CD4-positive, alpha-beta memory T cell (primary cell): Measurements from ENCODE around the gene RBBP7. TPM values are rescaled to one million over a fixed set of nuclear protein-coding genes. Genes with fewer than 3 reads are reported as not detected.

Experiments
- CTCF ChIA-PET: fragments of 350-600 bp; sonication (Branson Sonifier 250); formaldehyde crosslinking; loops from one replicate; lab custom pipeline; 2021; ENCODE audit warnings: inconsistent platforms; ENCODE audit not compliant: partially characterized antibody; lab: Charles Lee
- POLR2A ChIA-PET: fragments of 350-600 bp; sonication (Branson Sonifier 250); formaldehyde crosslinking; loops from one replicate; lab custom pipeline; 2021; ENCODE audit not compliant: partially characterized antibody; lab: Charles Lee
- DNase-seq, 5 donors: peaks; one replicate each; pipeline versions ENCODE4 v3.0.0 to v3.0.0-alpha.2; 2020 to 2022; ENCODE audit warnings: mixed read lengths in 1 of 5
- H3K27ac ChIP-seq: one replicate; pipeline ENCODE4 v1.7.0; 2013; ENCODE audit warnings: low read depth, low read length
- H3K27me3 ChIP-seq: 2 replicates; pipeline ENCODE4 v1.7.0; 2013; ENCODE audit warnings: mild to moderate bottlenecking, low read length, moderate library complexity; ENCODE audit not compliant: insufficient read depth
- H3K36me3 ChIP-seq: 2 replicates; pipeline ENCODE4 v1.7.0; 2013; ENCODE audit warnings: mild to moderate bottlenecking, low read length, moderate library complexity; ENCODE audit not compliant: insufficient read depth
- H3K4me1 ChIP-seq: 2 replicates; pipeline ENCODE4 v1.7.0; 2013; ENCODE audit warnings: mild to moderate bottlenecking, low read length, moderate library complexity; ENCODE audit not compliant: insufficient read depth
- H3K4me3 ChIP-seq, 2 donors: one replicate each; pipeline ENCODE4 v1.7.0; 2013; ENCODE audit warnings: low read length in 2 of 2, mild to moderate bottlenecking in 1 of 2
- H3K9me3 ChIP-seq, 2 donors: one replicate each; pipeline ENCODE4 v1.7.0; 2013; ENCODE audit warnings: low read length in 2 of 2, control low read depth in 1 of 2; ENCODE audit not compliant: control insufficient read depth in 1 of 2
- H3K27ac Mint-ChIP-seq, 7 donors: one replicate each; pipeline ENCODE4 v1.8.0; 2020 to 2021; ENCODE audit warnings: mixed read lengths in 7 of 7, mild to moderate bottlenecking in 6 of 7, inconsistent platforms in 3 of 7, moderate library complexity in 3 of 7
- H3K27me3 Mint-ChIP-seq, 2 donors: one replicate each; pipeline ENCODE4 v1.8.0; 2020 to 2021; ENCODE audit warnings: mixed read lengths in 2 of 2
- H3K36me3 Mint-ChIP-seq, 2 donors: one replicate each; pipeline ENCODE4 v1.8.0; 2020 to 2021; ENCODE audit warnings: mixed read lengths in 2 of 2, inconsistent platforms in 1 of 2, mild to moderate bottlenecking in 1 of 2
- H3K4me1 Mint-ChIP-seq, 4 donors: one replicate each; pipeline ENCODE4 v1.8.0; 2020 to 2021; ENCODE audit warnings: mixed read lengths in 4 of 4, mild to moderate bottlenecking in 1 of 4
- H3K4me3 Mint-ChIP-seq, 8 donors: one replicate each; pipeline ENCODE4 v1.8.0; 2020 to 2021; ENCODE audit warnings: mixed read lengths in 8 of 8, mild to moderate bottlenecking in 7 of 8, moderate library complexity in 6 of 8, inconsistent platforms in 3 of 8
- H3K9me3 Mint-ChIP-seq, 8 donors: one replicate each; pipeline ENCODE4 v1.8.0; 2020 to 2021; ENCODE audit warnings: mixed read lengths in 8 of 8, mild to moderate bottlenecking in 5 of 8, inconsistent platforms in 3 of 8, moderate library complexity in 1 of 8
- intact Hi-C: fragments of 100-400 bp; cut with micrococcal nuclease; formaldehyde crosslinking; loops from one replicate; pipeline ENCODE4 v1.15.1; 2023
- polyA plus RNA-seq, 2 donors: library from polyadenylated mRNA; unstranded; fragments of 300-500 nt; fragmentation: Illumina TruSeq; gene quantifications; one replicate each; pipeline ENCODE4 v1.2.3, GENCODE V29; 2021
- total RNA-seq, 2 experiments: library from RNA; stranded (reverse); gene quantifications; one replicate each; pipeline ENCODE4 v1.2.3, GENCODE V29; 2021

The RBBP7 gene
- total RNA-seq, result 10 to 100 TPM; 90.5 to 97.4 TPM
- polyA plus RNA-seq, result 100 to 1,000 TPM; 126 to 172 TPM

GRCh38 chrX:16870095-16870861, at the start of gene RBBP7:
TSS of gene RBBP7 (minus strand) at chrX:16870362. CDS start at chrX:16870053, 309 bp downstream.
- POLR2A ChIA-PET, result interaction anchor here (1.0 to 4.4 kb wide), 2 partner anchors 12 to 151 kb away, joined by 3 to 44 read pairs; partner anchors contain the start of gene SYAP1
- Histone ChIP-seq H3K27ac (peak within 1 kb of the TSS; percentile 77), H3K9me3 (no peaks in the 10 kb centered on the region), H3K27me3 (no peaks in the 10 kb centered on the region), H3K36me3 (no peaks in the 10 kb centered on the region), H3K4me1 (peaks cover 40% of the 10 kb centered on the region), H3K4me3 (peak within 1 kb of the TSS; percentile 57 to 65)
- Mint-ChIP-seq H3K36me3 (peaks cover 0 to 18% of the 10 kb centered on the region in 2 donors), H3K4me1 (peaks cover 25 to 45% (median 32%) of the 10 kb centered on the region in 4 donors), H3K9me3 (peaks cover 0 to 2% (median 0%) of the 10 kb centered on the region in 8 donors), H3K27ac (peak within 1 kb of the TSS; percentile 91 to 99 (median 98)), H3K27me3 (peaks cover 2 to 7% of the 10 kb centered on the region in 2 donors), H3K4me3 (peak within 1 kb of the TSS; percentile 94 to 98 (median 96))
- DNase-seq, result peak; percentile 91 to 98 (median 96)
- intact Hi-C loops, result loop anchor here (1.0 to 5.0 kb wide), 4 partner anchors 77 to 1195 kb away; partner anchors contain the start of genes REPS2, SYAP1 and TXLNG
- CTCF ChIA-PET, result interaction anchor here (6.6 kb wide), 1 partner anchor 14 kb away, joined by 53 read pairs; no protein-coding TSS in a partner anchor

GRCh38 chrX:16918979-16919378, 48.8 kb upstream of the RBBP7 start:
- no peak overlapping the region for H3K27ac Mint-ChIP-seq
- Histone ChIP-seq H3K27me3 (no peaks in the 10 kb centered on the region), H3K36me3 (no peaks in the 10 kb centered on the region), H3K9me3 (no peaks in the 10 kb centered on the region), H3K4me3 (no peak overlapping the region), H3K4me1 (no peaks in the 10 kb centered on the region), H3K27ac (no peak overlapping the region)
- ChIA-PET POLR2A (no interaction called here), CTCF (no interaction called here)
- peaks cover 0 to 4% (median 0%) of the 10 kb centered on the region in 8 donors for H3K9me3 Mint-ChIP-seq
- H3K4me3 Mint-ChIP-seq, result no peak overlapping the region
- no peaks in the 10 kb centered on the region for H3K36me3 Mint-ChIP-seq
- H3K27me3 Mint-ChIP-seq, result peaks cover 0 to 9% of the 10 kb centered on the region in 2 donors
- no peaks in the 10 kb centered on the region for H3K4me1 Mint-ChIP-seq
- DNase-seq, result no peak
- intact Hi-C loops, result no loop called here

GRCh38 chrX:16917120-16917519, 47.0 kb upstream of the RBBP7 start:
- Mint-ChIP-seq H3K27ac (no peak overlapping the region), H3K4me1 (no peaks in the 10 kb centered on the region), H3K36me3 (no peaks in the 10 kb centered on the region), H3K27me3 (peaks cover 0 to 5% of the 10 kb centered on the region in 2 donors), H3K9me3 (peaks cover 0 to 4% (median 0%) of the 10 kb centered on the region in 8 donors), H3K4me3 (no peak overlapping the region)
- no peaks in the 10 kb centered on the region for H3K9me3 ChIP-seq
- no peak overlapping the region for H3K4me3 ChIP-seq
- H3K4me1 ChIP-seq, result no peaks in the 10 kb centered on the region
- no peaks in the 10 kb centered on the region for H3K27me3 ChIP-seq
- POLR2A ChIA-PET, result no interaction called here
- no peaks in the 10 kb centered on the region for H3K36me3 ChIP-seq
- H3K27ac ChIP-seq, result no peak overlapping the region
- intact Hi-C loops, result no loop called here
- no peak for DNase-seq
- CTCF ChIA-PET, result no interaction called here

- Mint-ChIP-seq H3K4me1 (no peaks in the 10 kb centered on the region), H3K36me3 (no peaks in the 10 kb centered on the region), H3K27ac (no peak overlapping the region), H3K9me3 (peaks cover 0 to 4% (median 0%) of the 10 kb centered on the region in 8 donors), H3K4me3 (no peak overlapping the region), H3K27me3 (peaks cover 0 to 4% of the 10 kb centered on the region in 2 donors)
- H3K9me3 ChIP-seq, result no peaks in the 10 kb centered on the region
- H3K4me1 ChIP-seq, result no peaks in the 10 kb centered on the region
- no peaks in the 10 kb centered on the region for H3K27me3 ChIP-seq
- H3K4me3 ChIP-seq, result no peak overlapping the region
- no peaks in the 10 kb centered on the region for H3K36me3 ChIP-seq
- no peak overlapping the region for H3K27ac ChIP-seq
- intact Hi-C loops, result no loop called here
- CTCF ChIA-PET, result no interaction called here
- POLR2A ChIA-PET, result no interaction called here
- DNase-seq, result no peak
Measured at GRCh38 chrX:16916561-16916960, 46.4 kb upstream of the RBBP7 start.

GRCh38 chrX:16914058-16914457, 43.9 kb upstream of the RBBP7 start:
- Histone ChIP-seq H3K9me3 (no peaks in the 10 kb centered on the region), H3K27ac (no peak overlapping the region), H3K27me3 (no peaks in the 10 kb centered on the region), H3K36me3 (no peaks in the 10 kb centered on the region), H3K4me3 (no peak overlapping the region), H3K4me1 (no peaks in the 10 kb centered on the region)
- Mint-ChIP-seq H3K4me3 (no peak overlapping the region), H3K27me3 (peaks cover 0 to 3% of the 10 kb centered on the region in 2 donors), H3K27ac (no peak overlapping the region), H3K36me3 (no peaks in the 10 kb centered on the region), H3K9me3 (peaks cover 0 to 5% (median 0%) of the 10 kb centered on the region in 8 donors), H3K4me1 (no peaks in the 10 kb centered on the region)
- DNase-seq, result no peak
- intact Hi-C loops, result no loop called here
- POLR2A ChIA-PET, result no interaction called here
- CTCF ChIA-PET, result no interaction called here

GRCh38 chrX:16910376-16910775, 40.2 kb upstream of the RBBP7 start:
- ChIA-PET POLR2A (interaction anchor here (0.5 kb wide), 1 partner anchor 37 kb away, joined by 3 read pairs; no protein-coding TSS in a partner anchor), CTCF (no interaction called here)
- no peaks in the 10 kb centered on the region for H3K9me3 ChIP-seq
- Mint-ChIP-seq H3K4me3 (no peak overlapping the region), H3K4me1 (no peaks in the 10 kb centered on the region), H3K36me3 (no peaks in the 10 kb centered on the region), H3K9me3 (peaks cover 0 to 2% (median 0%) of the 10 kb centered on the region in 8 donors), H3K27ac (no peak overlapping the region), H3K27me3 (peaks cover 2 to 3% of the 10 kb centered on the region in 2 donors)
- H3K27ac ChIP-seq, result no peak overlapping the region
- no peak for DNase-seq
- H3K36me3 ChIP-seq, result no peaks in the 10 kb centered on the region
- no peaks in the 10 kb centered on the region for H3K4me1 ChIP-seq
- H3K27me3 ChIP-seq, result no peaks in the 10 kb centered on the region
- no peak overlapping the region for H3K4me3 ChIP-seq
- intact Hi-C loops, result no loop called here

- H3K4me3 ChIP-seq, result no peak overlapping the region
- intact Hi-C loops, result no loop called here
- no peaks in the 10 kb centered on the region for H3K36me3 ChIP-seq
- no peaks in the 10 kb centered on the region for H3K36me3 Mint-ChIP-seq
- CTCF ChIA-PET, result interaction anchor here (1.0 to 1.5 kb wide), 4 partner anchors 11 to 20 kb away, joined by 3 to 7 read pairs (median 4); no protein-coding TSS in a partner anchor
- no peaks in the 10 kb centered on the region for H3K4me1 ChIP-seq
- DNase-seq, result no peak
- H3K27me3 Mint-ChIP-seq, result peaks cover 10 to 14% of the 10 kb centered on the region in 2 donors
- POLR2A ChIA-PET, result no interaction called here
- no peaks in the 10 kb centered on the region for H3K4me1 Mint-ChIP-seq
- H3K27ac ChIP-seq, result no peak overlapping the region
- H3K9me3 ChIP-seq, result no peaks in the 10 kb centered on the region
- no peak overlapping the region for H3K27ac Mint-ChIP-seq
- no peaks in the 10 kb centered on the region for H3K27me3 ChIP-seq
- H3K4me3 Mint-ChIP-seq, result no peak overlapping the region
- peaks cover 0 to 4% (median 0%) of the 10 kb centered on the region in 8 donors for H3K9me3 Mint-ChIP-seq
Measured at GRCh38 chrX:16903274-16904022, 33.3 kb upstream of the RBBP7 start.
